IMR-90 (cell line): ENCODE results near the gene SYCE3. TPM values are rescaled to one million over a fixed set of nuclear protein-coding genes. Genes with fewer than 3 reads are reported as not detected.

ENCODE experiments used
- ATAC-seq: fragments of 200-7000 bp; cut with Tn5 transposase; 2 replicates; pipeline ENCODE4 v1.9.1; 2020; ENCODE audit warnings: low read depth, mild to moderate bottlenecking, moderate library complexity
- BruUV-seq: library from RNA; stranded (reverse); fragments of 400-500 nt; replicated peaks from 2 replicates; lab custom pipeline; 2021; lab: Mats Ljungman, UMichigan
- CTCF ChIA-PET: fragments of 300-600 bp; formaldehyde crosslinking; extraction: SDS; loops from one replicate; lab custom pipeline; 2021; ENCODE audit warnings: antibody characterized with exemption; lab: Yijun Ruan, JAX
- POLR2A ChIA-PET: fragments of 300-600 bp; sonication (Branson Sonifier 250); formaldehyde crosslinking; loops from one replicate; lab custom pipeline; 2022; ENCODE audit warnings: antibody characterized with exemption; ENCODE audit not compliant: unreplicated experiment; lab: Charles Lee
- DNase-seq: peaks from one replicate; pipeline ENCODE4 v3.0.0; 2013
- H2AFZ ChIP-seq: replicated peaks from 2 replicates; pipeline ENCODE3; 2013; ENCODE audit warnings: low read length, mild to moderate bottlenecking; ENCODE audit not compliant: poor library complexity
- H2AK5ac ChIP-seq: 2 replicates; pipeline ENCODE4 v1.6.1; 2013; ENCODE audit warnings: low read depth, low read length, inconsistent platforms
- H2AK9ac ChIP-seq: replicated peaks from 2 replicates; pipeline ENCODE3; 2013; ENCODE audit warnings: mild to moderate bottlenecking, low read depth, low read length, moderate library complexity; ENCODE audit not compliant: poor library complexity
- H2BK120ac ChIP-seq: 2 replicates; pipeline ENCODE4 v1.6.1; 2013; ENCODE audit warnings: low read depth, low read length, inconsistent platforms
- H2BK15ac ChIP-seq: 3 replicates; pipeline ENCODE4 v1.6.1; 2013; ENCODE audit warnings: low read depth, low read length, inconsistent platforms
- H2BK20ac ChIP-seq: 2 replicates; pipeline ENCODE4 v1.6.1; 2013; ENCODE audit warnings: low read depth, mild to moderate bottlenecking, inconsistent platforms, low read length, moderate library complexity
- H2BK5ac ChIP-seq: 2 replicates; pipeline ENCODE4 v1.6.1; 2013; ENCODE audit warnings: mild to moderate bottlenecking, low read depth, low read length, inconsistent platforms; ENCODE audit not compliant: poor library complexity, severe bottlenecking
- H3K14ac ChIP-seq: replicated peaks from 2 replicates; pipeline ENCODE4 v1.6.1; 2013; ENCODE audit warnings: low read depth, low read length, inconsistent platforms
- H3K18ac ChIP-seq: 2 replicates; pipeline ENCODE4 v1.6.1; 2013; ENCODE audit warnings: low read depth, low read length, control low read depth
- H3K23ac ChIP-seq: 2 replicates; pipeline ENCODE4 v1.6.1; 2013; ENCODE audit warnings: low read depth, low read length, inconsistent platforms
- H3K27ac ChIP-seq: 2 replicates; pipeline ENCODE4 v1.5.1; 2013; ENCODE audit warnings: mild to moderate bottlenecking, control low read depth, low read length; ENCODE audit not compliant: insufficient read depth
- H3K27me3 ChIP-seq: 2 replicates; pipeline ENCODE4 v1.6.1; 2013; ENCODE audit warnings: low read length; ENCODE audit not compliant: control insufficient read depth, insufficient read depth
- H3K36me3 ChIP-seq: 2 replicates; pipeline ENCODE4 v1.6.1; 2013; ENCODE audit warnings: low read length, mixed read lengths; ENCODE audit not compliant: control insufficient read depth, insufficient read depth
- H3K4ac ChIP-seq: 2 replicates; pipeline ENCODE4 v1.6.1; 2013; ENCODE audit warnings: low read depth, low read length, inconsistent platforms
- H3K4me1 ChIP-seq: 2 replicates; pipeline ENCODE4 v1.6.1; 2013; ENCODE audit warnings: low read length, mixed read lengths; ENCODE audit not compliant: control insufficient read depth, insufficient read depth
- H3K4me2 ChIP-seq: 2 replicates; pipeline ENCODE4 v1.6.1; 2013; ENCODE audit warnings: low read depth, mild to moderate bottlenecking, control low read depth, low read length, moderate library complexity
- H3K4me3 ChIP-seq: 2 replicates; pipeline ENCODE4 v1.5.1; 2013; ENCODE audit warnings: low read depth, mild to moderate bottlenecking, control low read depth, low read length, moderate library complexity; ENCODE audit not compliant: insufficient read depth
- H3K56ac ChIP-seq: 2 replicates; pipeline ENCODE4 v1.6.1; 2013; ENCODE audit warnings: low read length, inconsistent platforms; ENCODE audit not compliant: insufficient read depth; ENCODE audit errors: extremely low read depth
- H3K79me1 ChIP-seq, 2 experiments: 2 replicates each; pipeline ENCODE4 v1.6.1; 2013; ENCODE audit warnings: low read length in 2 of 2, inconsistent platforms in 1 of 2, low read depth in 1 of 2
- H3K9ac ChIP-seq: 2 replicates; pipeline ENCODE4 v1.6.1; 2013; ENCODE audit warnings: low read depth, low read length, control low read depth
- H3K9me1 ChIP-seq: 2 replicates; pipeline ENCODE4 v1.6.1; 2013; ENCODE audit warnings: low read length, inconsistent platforms; ENCODE audit not compliant: insufficient read depth
- H3K9me3 ChIP-seq: 2 replicates; pipeline ENCODE4 v1.6.1; 2013; ENCODE audit warnings: low read length; ENCODE audit not compliant: control insufficient read depth, insufficient read depth
- H4K20me1 ChIP-seq: 2 replicates; pipeline ENCODE4 v1.6.1; 2013; ENCODE audit warnings: low read length, inconsistent platforms; ENCODE audit not compliant: insufficient read depth
- H4K5ac ChIP-seq: 2 replicates; pipeline ENCODE4 v1.6.1; 2013; ENCODE audit warnings: mild to moderate bottlenecking, low read depth, low read length, control low read depth
- H4K8ac ChIP-seq, 2 experiments: 2 replicates each; pipeline ENCODE4 v1.6.1; 2013; ENCODE audit warnings: low read depth in 2 of 2, low read length in 2 of 2, control low read depth in 1 of 2, inconsistent platforms in 1 of 2
- H4K91ac ChIP-seq: 2 replicates; pipeline ENCODE4 v1.6.1; 2013; ENCODE audit warnings: low read depth, low read length, inconsistent platforms; ENCODE audit not compliant: insufficient read depth
- BHLHE40 ChIP-seq: fragments of 150-350 bp; IDR thresholded peaks from 2 replicates; pipeline ENCODE4 v1.6.1; 2016; ENCODE audit warnings: mild to moderate bottlenecking, low read depth, low read length
- CEBPB ChIP-seq: IDR thresholded peaks from 2 replicates; pipeline ENCODE4 v1.6.1; 2012; ENCODE audit warnings: low read depth, low read length, improper control_type of control experiment
- CHD1 ChIP-seq: IDR thresholded peaks from 2 replicates; pipeline ENCODE4 v1.6.1; 2012; ENCODE audit warnings: low read depth, low read length, improper control_type of control experiment
- ELK1 ChIP-seq: fragments of 150-350 bp; IDR thresholded peaks from 2 replicates; pipeline ENCODE4 v1.6.1; 2016; ENCODE audit warnings: low read depth, mild to moderate bottlenecking, low read length, moderate library complexity, borderline replicate concordance
- FOS ChIP-seq: fragments of 150-350 bp; IDR thresholded peaks from 2 replicates; pipeline ENCODE4 v1.6.1; 2016; ENCODE audit warnings: low read depth, low read length
- MAFK ChIP-seq: IDR thresholded peaks from 2 replicates; pipeline ENCODE4 v1.6.1; 2012; ENCODE audit warnings: low read depth, low read length, improper control_type of control experiment
- MXI1 ChIP-seq: IDR thresholded peaks from 2 replicates; pipeline ENCODE4 v1.6.1; 2012; ENCODE audit warnings: low read depth, mild to moderate bottlenecking, low read length, moderate library complexity, borderline replicate concordance
- NFE2L2 ChIP-seq: fragments of 150-350 bp; IDR thresholded peaks from 2 replicates; pipeline ENCODE4 v1.6.1; 2016; ENCODE audit warnings: low read depth, mild to moderate bottlenecking, low read length
- POLR2A ChIP-seq: IDR thresholded peaks from 2 replicates; pipeline ENCODE4 v1.6.1; 2012; ENCODE audit warnings: mild to moderate bottlenecking, low read depth, low read length
- RAD21 ChIP-seq: IDR thresholded peaks from 2 replicates; pipeline ENCODE4 v1.6.1; 2012; ENCODE audit warnings: low read length, improper control_type of control experiment
- RCOR1 ChIP-seq: IDR thresholded peaks from 2 replicates; pipeline ENCODE4 v1.6.1; 2012; ENCODE audit warnings: mild to moderate bottlenecking, low read length, improper control_type of control experiment; ENCODE audit not compliant: insufficient replicate concordance
- SMC3 ChIP-seq: fragments of 150-350 bp; IDR thresholded peaks from 2 replicates; pipeline ENCODE4 v1.6.1; 2016; ENCODE audit warnings: low read depth, mild to moderate bottlenecking, antibody characterized with exemption, low read length, moderate library complexity
- USF2 ChIP-seq: fragments of 150-350 bp; IDR thresholded peaks from 2 replicates; pipeline ENCODE4 v1.6.1; 2017; ENCODE audit warnings: mild to moderate bottlenecking, antibody characterized with exemption, low read length, low read depth
- WGBS, 2 experiments: methylation state at CpG; one replicate each; pipeline versions ENCODE4 v1.1.5 to v1.1.7; 2013; ENCODE audit warnings: missing lambda C conversion rate in 2 of 2; ENCODE audit not compliant: insufficient read length in 1 of 2; ENCODE audit errors: extremely low coverage in 2 of 2; 5-methylcytosine and 5-hydroxymethylcytosine counted together
- dilution Hi-C: fragments of 300-500 bp; cut with HindIII; formaldehyde crosslinking; loops from one replicate; pipeline ENCODE4 v1.14.3; 2018; ENCODE audit warnings: low sequenced_read_pairs; ENCODE audit not compliant: unreplicated experiment
- in situ Hi-C: fragments of 300-500 bp; cut with MboI; formaldehyde crosslinking; loops from 3 replicates; pipeline ENCODE4 v1.14.3; 2019; ENCODE audit warnings: low sequenced_read_pairs, inconsistent platforms, mixed read lengths
- intact Hi-C: fragments of 100-400 bp; cut with micrococcal nuclease; formaldehyde crosslinking; loops from 2 replicates; pipeline ENCODE4 v1.10.0; 2022
- polyA plus RNA-seq, 3 experiments: library from polyadenylated mRNA; depleted of rRNA; stranded (reverse); fragments of >200 nt; gene quantifications; 2 replicates each; pipeline ENCODE4 v1.2.3, GENCODE V29; 2012; ENCODE audit warnings: low replicate concordance in 1 of 3
- total RNA-seq: library from RNA; depleted of rRNA; stranded (reverse); fragments of >200 nt; gene quantifications from 2 replicates; pipeline ENCODE4 v1.2.3, GENCODE V29; 2012

SYCE3 gene
- total and polyA plus RNA-seq, 2 of the 4 experiments (the other 2 are of a cell fraction), result not detected

- dilution Hi-C loops (no loop called here), in situ Hi-C loops (no loop called here), intact Hi-C loops (no loop called here)
- no peak overlapping the region for H3K56ac ChIP-seq
- ATAC-seq (no peak), DNase-seq (no peak)
- H3K79me1 ChIP-seq, result no peaks in the 10 kb centered on the region
- TF ChIP-seq SMC3 (no peak), RCOR1 (no peak), RAD21 (no peak), ELK1 (no peak), POLR2A (no peak), MAFK (no peak), BHLHE40 (no peak), CEBPB (no peak), MXI1 (no peak), USF2 (no peak), CHD1 (no peak), FOS (no peak), NFE2L2 (no peak)
- no peaks in the 10 kb centered on the region for H3K36me3 ChIP-seq
- no peak overlapping the region for H2BK120ac ChIP-seq
- BruUV-seq, result no TSS peak
- no peak overlapping the region for H3K4me3 ChIP-seq
- WGBS, 2 experiments, result 61% methylated on average over 3 of the region's 19 CpGs; no CpG with 5 or more reads in 1 of the 2 experiments
- no peak overlapping the region for H4K8ac ChIP-seq
- H3K27ac ChIP-seq, result no peak overlapping the region
- no peak overlapping the region for H2BK20ac ChIP-seq
- H3K23ac ChIP-seq, result no peak overlapping the region
- H3K27me3 ChIP-seq, result peaks cover 80% of the 10 kb centered on the region
- no peak overlapping the region for H2AK9ac ChIP-seq
- H3K4ac ChIP-seq, result no peak overlapping the region
- CTCF ChIA-PET, result no interaction called here
- no peak overlapping the region for H2BK15ac ChIP-seq
- peaks cover 7% of the 10 kb centered on the region; the same call in 1 of the 2 replicates for H4K20me1 ChIP-seq
- 0 out of 2 replicates have a peak, but pooled peaks cover 2% of the 10 kb centered on the region for H3K9me3 ChIP-seq
- H2BK5ac ChIP-seq, result no peak overlapping the region
- no peak overlapping the region for H3K18ac ChIP-seq
- no peak overlapping the region for H3K4me2 ChIP-seq
- no peak overlapping the region for H4K91ac ChIP-seq
- H3K4me1 ChIP-seq, result no peaks in the 10 kb centered on the region
- no peak overlapping the region for H3K14ac ChIP-seq
- no peak overlapping the region for H2AFZ ChIP-seq
- POLR2A ChIA-PET, result no interaction called here
- no peak overlapping the region for H3K9ac ChIP-seq
- 0 out of 2 replicates have a peak, but pooled peaks cover 6% of the 10 kb centered on the region for H3K9me1 ChIP-seq
- H4K5ac ChIP-seq, result no peak overlapping the region
- H2AK5ac ChIP-seq, result no peak overlapping the region
Measured at GRCh38 chr22:50606165-50606945, 43.6 kb upstream of the SYCE3 start.
